Upper lobe of left lung (tissue), 4 donors: Measurements from ENCODE around the gene AGXT.

Experiments
- CTCF ChIP-seq, 6 experiments: fragments of 450-650 bp in 4 of 6; fragments of 200-600 bp in 2 of 6; sonication (generic) in 2 of 6; IDR thresholded peaks; one replicate each; pipeline ENCODE4 v1.5.1; 2016 to 2019; ENCODE audit warnings: antibody characterized with exemption in 6 of 6
- POLR2AphosphoS5 ChIP-seq, 2 donors: sonication (generic); formaldehyde crosslinking; IDR thresholded peaks; one replicate each; pipeline ENCODE4 v1.5.1; 2017; ENCODE audit warnings: antibody characterized with exemption in 2 of 2

- TF ChIP-seq CTCF (IDR thresholded peaks at IDR 0.05) (no peak), POLR2AphosphoS5 (IDR thresholded peaks at IDR 0.05) (no peak)
Measured at GRCh38 chr2:240877460-240878340, 9.1 kb downstream of the AGXT start.
